Activated CD8-positive, alpha-beta memory T cell treated with anti-CD3 and anti-CD28 coated beads for 4 hours (primary cell): Measurements from ENCODE around the gene SOAT2.
"Not testable (repeated sequence)": the region's sequence is repeated elsewhere in the genome, so short reads cannot be mapped to it uniquely, and the experiment has no call there.

ENCODE experiments used
- DNase-seq, 2 donors: peaks; one replicate each; pipeline ENCODE4 v3.0.0-alpha.2; 2020; ENCODE audit warnings: low read depth in 2 of 2

Gene SOAT2

DNA sequence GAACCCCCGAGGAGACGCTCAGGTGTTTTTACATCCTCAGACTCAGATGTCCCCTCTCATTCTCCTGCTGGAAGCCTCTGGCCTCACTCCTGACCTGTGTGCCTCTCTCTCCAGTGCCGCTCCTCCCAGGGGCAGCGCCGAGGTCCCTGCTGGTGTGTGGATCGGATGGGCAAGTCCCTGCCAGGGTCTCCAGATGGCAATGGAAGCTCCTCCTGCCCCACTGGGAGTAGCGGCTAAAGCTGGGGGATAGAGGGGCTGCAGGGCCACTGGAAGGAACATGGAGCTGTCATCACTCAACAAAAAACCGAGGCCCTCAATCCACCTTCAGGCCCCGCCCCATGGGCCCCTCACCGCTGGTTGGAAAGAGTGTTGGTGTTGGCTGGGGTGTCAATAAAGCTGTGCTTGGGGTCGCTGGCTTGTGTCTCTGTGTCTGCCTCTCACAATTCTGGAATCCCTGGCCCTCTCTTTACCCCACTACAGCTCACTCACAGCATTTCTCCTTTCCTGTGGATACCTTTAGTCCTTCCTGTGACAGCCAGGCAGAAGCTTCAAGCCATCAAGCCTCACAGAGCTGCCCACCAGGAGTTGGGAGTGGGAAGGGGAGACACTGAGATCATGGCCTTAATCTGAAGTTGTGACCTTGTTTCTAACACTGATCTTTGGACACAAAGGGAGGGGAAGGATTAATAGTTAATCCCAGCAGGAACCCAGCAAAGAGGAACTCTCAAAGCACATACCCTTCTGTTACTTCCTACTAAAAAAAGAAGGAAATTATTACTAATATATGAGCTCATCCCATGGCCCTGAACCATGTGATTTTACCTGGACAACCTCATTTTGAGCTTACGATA is 1.1 kb upstream of the SOAT2 start:
- no peak for DNase-seq

DNA sequence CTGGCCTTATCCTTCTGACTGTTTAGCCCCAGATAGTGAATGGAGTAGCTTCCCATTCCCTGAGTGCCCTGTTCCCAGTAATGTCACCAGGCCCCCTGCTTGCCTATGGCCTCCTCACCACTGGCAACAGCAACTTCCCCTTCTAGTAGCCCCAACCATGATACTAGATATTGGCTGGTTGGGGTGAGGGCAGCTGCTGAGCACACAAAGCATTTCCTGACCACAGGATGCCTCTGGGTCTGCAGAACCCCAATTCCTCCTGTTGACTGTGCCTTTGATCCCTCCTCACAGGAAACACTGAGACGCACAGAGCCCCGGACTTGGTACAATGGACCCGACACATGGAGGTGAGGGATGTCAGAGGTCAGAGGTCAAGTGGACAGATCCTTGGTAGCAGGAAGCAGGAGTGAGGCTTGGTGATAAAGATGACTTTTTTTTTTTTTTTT is 597 bp downstream of the SOAT2 start:
- no peak for DNase-seq

DNA sequence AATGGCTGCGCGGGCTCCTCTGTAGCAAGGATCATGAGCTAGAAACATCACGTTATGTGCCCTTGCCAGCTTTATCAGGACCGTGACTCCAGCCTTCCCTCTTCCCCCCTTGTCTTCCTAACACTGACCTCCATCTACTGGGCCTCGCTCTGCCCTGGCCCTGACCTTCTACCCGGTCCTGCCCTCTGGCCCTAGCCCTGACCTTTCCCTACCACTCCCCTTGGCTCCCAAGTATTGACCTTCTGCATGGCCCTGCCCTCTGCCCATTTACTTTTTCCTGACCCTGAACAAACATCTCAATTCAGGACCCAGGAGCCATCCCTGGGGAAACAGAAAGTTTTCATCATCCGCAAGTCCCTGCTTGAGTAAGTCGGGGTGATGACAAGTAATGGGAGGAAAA is 2.0 kb downstream of the SOAT2 start:
- no peak for DNase-seq

DNA sequence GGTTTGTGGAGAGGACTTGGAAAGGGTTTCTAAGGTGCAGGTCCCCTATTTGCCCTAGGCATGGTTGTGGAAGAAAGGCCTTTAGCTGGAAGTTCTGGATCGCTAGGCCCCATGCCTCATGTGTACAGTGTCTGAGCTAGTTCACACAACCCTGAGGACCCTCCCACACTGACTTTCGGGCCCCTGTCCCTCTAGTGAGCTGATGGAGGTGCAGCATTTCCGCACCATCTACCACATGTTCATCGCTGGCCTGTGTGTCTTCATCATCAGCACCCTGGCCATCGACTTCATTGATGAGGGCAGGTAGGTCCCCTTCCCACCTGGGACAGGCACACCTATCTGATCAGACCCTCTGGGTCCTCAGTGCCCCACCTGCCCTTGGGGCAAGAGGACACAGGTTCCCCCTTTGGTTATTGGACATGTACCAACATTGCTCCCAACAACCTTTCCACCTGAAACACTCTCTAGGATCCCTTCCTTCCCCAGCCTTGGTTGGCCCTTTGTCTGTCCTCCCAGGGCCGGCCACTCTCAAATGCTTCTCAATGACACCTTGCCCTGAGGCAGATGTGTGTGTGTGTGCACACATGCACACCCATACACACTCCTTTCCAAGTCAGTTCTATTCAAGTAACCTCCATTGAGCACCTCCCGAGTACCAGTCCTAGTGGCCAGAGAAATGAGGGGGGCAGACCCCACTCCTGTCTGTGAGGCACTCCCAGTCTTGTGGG is 2.6 kb downstream of the SOAT2 start:
- no peak for DNase-seq

DNA sequence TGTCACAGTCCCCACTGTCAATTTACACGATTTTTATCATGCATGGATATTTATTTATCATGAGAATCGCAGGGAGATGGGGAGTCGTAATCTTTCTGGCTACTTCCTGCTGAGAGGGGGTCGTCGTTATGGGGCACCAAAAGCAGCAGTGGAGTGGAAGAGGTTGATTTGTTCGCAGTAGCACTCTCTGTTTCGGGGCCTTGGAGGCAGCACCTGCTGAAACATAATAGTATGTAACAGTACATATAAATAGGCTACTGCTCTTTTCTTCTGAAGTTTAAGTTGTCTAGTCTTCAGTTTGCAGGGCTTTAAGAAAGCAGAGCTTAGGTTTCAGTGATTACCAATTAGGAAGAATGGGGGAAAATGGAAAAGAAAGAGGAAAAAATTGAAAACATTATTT is 3.8 kb downstream of the SOAT2 start:
- no peak for DNase-seq

DNA sequence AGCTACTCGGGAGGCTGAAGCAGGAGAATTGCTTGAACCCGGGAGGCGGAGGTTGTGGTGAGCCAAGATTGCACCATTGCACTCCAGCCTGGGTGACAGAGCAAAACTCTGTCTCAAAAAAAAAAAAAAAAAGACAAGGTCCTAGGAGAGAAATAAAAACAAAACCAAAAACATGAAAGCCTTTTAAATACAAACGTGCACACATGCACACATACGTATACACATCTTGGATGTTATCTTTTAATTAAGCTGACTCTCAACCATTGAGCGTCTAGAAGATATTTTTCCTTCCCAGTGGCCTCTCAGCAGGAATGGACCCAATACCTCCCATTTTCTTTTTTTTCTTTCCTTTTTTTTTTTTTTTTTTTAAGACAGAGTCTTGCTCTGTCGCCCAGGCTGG is 9.1 kb downstream of the SOAT2 start:
- DNase-seq = not testable (repeated sequence)

DNA sequence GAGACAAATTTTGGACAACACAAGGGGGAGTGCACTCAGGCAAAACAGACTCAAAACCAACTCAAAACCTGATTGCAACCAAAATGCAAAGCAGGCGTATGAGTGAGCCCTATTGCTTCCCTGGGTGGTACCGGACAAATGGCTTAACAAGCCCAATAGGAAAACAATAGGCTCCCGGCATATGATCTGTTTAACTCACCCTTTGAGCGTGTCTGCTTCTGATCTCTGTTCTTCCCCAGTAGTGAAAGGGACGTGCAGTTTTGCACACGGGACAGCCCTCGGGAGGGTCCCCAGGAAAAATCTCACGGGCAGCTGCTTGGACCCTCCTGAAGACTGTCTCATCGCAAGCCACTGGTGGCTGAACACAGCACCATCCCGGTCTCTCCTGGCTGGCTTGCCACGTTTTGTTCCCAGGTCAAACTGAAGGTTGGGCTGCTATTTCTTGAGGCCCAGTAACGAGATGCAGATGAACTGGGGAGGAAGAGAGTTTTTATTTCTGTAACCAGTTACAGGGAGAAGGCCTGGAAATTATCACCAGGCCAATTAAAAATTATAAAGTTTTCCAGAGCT is 9.9 kb downstream of the SOAT2 start:
- no peak for DNase-seq

DNA sequence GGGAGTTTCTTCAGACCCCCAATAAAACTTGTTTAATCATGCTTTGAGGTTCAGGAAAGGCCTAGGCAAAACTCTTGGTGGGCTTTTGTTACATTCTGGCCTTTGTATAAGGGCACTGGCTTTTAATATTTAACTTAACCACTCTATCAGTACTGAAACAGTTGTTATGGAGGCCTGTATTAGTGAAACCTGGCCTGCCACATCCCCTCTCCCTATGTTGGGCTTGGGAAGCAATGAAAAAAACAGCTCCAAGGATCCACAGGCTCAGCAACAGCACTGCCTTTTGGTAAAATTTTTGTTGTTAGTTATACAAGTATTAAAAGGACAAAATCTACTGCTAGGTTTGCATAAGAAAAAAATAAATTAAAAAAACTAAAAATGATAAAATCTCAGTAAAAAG is 10.7 kb downstream of the SOAT2 start:
- no peak for DNase-seq

DNA sequence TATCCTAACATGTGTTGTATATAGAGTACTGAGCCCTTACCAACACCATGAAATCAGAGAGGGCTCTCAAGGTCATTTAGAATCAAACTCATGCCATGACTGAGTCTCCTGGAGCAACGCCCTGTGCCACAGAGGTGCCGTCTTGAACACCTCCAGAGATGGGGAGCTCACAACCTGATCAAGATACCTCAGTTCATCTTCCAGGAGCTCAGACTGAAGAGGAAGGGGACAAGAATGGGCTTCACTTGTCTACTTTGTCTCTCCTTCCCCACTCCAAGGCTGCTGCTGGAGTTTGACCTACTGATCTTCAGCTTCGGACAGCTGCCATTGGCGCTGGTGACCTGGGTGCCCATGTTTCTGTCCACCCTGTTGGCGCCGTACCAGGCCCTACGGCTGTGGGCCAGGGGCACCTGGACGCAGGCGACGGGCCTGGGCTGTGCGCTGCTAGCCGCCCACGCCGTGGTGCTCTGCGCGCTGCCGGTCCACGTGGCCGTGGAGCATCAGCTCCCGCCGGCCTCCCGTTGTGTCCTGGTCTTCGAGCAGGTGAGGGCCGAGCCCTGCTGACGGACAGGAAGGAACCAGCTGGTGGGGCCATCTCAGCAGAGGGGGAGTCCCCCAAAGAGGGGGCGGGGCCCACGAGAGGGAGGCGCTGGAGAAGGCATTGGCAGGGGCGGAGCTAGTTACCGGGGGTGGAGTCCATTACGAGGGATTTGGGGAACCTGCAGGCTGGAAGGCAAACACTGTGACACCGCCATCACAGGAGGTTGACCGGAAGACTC is 12.0 kb downstream of the SOAT2 start:
- no peak for DNase-seq

DNA sequence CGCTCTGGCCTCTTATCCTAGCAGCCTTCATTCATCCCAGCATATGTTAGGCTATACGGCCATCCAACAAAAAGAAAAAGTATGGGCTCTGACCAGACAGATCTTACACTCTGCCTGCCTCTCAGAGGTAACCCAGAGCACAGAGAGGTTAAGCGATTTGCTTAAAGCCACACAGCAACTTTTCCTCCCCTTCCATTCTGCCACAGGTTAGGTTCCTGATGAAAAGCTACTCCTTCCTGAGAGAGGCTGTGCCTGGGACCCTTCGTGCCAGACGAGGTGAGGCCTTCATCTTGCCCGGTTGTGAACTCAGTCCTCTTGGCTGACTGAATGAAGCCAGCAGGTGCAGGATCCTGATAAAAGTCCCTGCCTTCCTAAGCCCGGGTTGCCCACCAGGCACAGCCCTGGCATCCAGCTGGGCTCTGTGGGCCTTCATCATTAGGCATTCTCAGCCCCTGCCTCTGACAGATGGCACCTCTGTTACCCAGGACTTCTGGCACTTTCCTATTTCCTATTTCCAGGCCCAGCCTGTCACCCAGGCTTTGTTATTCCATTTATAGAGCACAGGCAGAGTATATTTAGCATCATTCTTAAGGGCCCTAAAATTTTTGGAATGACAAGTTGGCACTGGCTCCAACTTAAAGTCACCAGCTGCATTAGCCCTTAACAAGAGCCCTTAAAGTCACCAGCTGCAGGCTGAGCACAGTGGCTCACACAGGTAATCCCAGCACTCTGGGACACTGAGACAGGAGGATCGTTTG is 12.8 kb downstream of the SOAT2 start:
- no peak for DNase-seq

DNA sequence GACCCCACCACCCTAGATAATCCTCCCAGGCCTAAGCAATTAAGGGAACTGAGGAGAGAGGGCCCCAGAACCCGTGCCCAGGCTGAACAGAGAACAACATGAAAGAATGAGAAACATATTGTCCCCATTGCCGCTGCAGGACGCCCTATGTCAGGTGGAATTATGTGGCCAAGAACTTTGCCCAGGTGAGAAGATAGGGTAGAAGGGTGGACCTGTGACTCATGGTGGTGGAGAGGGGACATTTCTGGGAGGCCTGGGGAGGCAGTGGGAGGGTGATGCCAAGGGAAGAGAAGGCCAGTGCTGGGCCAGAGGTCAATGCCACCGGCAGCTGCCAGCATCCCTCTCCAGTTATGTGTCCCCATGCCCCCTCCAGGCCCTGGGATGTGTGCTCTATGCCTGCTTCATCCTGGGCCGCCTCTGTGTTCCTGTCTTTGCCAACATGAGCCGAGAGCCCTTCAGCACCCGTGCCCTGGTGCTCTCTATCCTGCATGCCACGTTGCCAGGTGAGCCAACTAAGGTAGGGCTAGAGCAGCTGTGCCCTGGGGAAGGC is 15.5 kb downstream of the SOAT2 start:
- DNase-seq = no peak

DNA sequence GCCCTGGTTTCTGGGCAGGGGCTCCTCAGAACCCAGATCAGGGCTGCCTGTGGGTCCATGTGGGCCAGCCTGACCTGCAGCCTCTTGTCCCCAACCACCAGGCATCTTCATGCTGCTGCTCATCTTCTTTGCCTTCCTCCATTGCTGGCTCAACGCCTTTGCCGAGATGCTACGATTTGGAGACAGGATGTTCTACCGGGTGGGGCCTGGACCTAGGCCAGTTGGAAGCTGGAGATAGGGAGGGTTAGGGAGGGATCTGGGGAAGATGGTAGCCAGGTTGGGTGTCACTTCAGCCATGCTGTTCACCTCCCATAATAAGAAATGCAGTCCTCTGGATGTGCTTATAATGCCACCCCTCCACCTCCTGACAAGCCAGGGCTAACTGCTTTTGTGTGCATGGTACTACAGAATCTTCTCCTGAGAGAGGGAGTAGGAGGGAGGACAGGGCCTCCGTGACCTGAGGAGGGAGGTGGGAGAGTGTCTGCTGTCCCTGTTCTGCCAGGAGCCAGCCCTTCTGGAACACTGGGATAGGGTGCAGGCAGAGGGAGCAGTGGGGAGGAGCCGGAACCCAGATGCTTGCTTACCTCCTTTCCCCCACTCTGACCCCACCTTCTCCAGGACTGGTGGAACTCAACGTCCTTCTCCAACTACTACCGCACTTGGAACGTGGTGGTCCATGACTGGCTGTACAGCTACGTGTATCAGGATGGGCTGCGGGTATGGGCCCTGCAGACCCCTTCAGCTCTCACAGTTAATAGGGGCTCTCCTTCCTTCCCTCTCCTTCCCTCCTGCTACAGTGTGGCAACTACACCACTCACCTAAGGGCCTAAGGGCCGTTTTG is 17.6 kb downstream of the SOAT2 start:
- DNase-seq = no peak

DNA sequence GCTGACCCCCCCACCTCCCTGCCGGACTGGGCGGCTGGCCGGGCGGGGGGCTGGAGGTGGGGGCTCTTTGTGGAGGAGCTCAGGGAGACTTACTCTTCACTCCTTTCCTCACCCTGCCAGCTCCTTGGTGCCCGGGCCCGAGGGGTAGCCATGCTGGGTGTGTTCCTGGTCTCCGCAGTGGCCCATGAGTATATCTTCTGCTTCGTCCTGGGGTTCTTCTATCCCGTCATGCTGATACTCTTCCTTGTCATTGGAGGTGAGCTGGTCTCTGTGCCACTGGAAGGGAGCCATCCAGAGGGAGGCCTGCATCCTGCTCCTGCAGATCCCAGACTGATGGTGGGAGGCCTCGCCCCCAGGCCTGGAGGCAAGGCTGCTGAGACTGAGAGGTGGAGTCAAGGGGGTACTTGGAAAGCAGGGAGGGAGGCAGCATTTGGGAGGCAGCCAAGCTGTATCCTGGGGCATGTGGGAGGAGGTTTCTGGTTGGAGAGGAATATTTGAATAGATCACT is 19.7 kb downstream of the SOAT2 start:
- no peak for DNase-seq

DNA sequence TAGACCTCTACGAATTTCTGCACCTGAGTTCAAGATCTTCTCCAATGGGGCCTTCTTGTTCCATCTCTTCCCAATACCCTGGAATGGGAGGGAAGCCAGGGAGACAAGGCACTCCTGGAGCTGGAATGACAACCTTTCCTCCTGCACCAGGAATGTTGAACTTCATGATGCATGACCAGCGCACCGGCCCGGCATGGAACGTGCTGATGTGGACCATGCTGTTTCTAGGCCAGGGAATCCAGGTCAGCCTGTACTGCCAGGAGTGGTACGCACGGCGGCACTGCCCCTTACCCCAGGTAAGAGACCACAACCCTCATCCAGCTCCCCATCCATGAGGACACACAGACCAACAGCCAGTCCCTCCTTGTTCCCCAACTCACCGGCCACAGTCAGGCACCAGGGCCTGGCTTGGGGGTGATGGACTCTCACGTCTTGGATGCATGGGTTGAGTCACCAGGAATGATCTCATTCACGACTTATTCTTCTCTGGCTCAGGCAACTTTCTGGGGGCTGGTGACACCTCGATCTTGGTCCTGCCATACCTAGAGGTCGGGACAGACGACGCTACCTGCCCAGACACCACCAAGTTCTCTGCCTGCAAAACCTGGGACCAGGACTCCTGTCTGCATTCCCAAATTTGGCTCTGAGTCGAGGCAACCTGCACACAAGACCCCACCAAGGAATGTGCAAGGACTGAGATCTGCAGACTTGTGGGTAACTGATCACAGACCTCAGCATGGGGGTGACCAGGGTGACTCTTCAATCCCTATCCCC is 20.5 kb downstream of the SOAT2 start:
- no peak for DNase-seq

DNA sequence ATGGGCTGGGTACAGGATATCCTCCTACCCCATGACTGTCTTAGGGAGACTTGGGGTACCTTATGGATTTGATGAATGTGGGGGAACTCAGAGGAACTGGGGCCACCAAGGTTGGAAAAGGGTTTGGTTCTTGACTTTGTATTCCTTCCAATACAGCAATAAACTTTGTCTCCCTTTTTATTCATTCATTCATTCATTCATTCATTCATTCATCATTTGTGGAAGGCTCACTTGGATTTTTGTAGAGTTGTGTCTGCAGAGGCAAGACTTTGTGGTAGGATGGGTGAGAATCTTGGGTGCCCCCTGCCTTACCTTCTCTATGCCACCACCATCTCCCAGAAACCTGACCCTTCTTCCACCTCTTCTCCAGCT is 21.1 kb downstream of the SOAT2 start:
- DNase-seq = no peak

DNA sequence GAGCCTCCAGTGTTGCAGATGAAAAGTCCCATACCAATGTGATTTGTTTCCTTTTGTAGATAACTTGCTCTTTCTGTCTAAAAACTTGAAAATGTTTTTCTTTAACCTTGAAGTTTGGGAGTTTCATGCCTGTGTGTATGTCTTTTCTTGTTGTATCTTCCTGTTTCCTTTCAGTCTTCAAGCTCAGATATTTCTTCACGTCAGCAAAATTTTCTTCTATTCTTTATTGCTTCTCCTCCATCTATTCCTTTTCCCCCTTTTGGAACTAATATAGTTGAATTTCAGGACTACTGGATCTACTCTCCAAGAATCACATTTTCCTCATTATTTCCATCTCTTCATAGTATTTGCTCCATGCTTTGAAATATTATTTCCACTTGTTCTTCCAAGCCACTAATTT is 23.9 kb downstream of the SOAT2 start:
- DNase-seq = no peak

DNA sequence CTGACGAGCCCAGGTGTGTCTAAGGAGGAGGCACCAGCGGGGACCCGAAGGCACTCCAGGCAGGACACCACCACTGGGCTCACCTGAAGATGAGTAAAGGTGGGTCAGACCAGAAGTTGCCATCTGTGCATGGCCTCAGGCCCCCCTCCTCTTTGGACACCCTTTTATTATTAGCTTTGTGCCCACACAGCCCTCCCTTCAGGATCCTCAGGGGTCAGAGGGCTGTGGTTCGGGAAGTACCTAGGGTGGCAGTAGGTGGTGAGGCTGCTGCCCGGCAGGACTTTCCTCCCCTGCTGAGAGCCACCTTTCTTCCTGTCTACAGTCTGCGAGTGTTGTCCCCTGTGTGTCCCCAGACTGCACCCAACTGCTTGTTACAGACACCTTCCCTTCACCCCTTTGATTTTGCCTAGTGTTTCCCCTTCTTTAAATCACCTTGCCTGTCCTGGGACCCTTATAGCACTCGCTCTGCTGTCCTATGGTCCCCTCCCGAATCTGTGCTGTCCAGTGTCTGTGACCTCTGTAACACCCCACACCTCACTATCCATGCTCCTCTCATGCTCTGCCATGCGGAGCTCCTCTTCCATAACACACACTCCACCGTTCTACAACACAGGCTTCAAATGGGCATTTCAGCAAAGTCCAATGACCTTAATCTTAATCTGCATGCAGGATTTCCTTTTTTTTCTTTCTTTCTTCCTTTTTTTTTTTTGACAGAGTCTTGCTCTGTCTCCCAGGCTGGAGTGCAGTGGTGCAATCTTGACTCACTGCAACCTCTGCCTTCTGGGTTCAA is 25.7 kb downstream of the SOAT2 start:
- DNase-seq = no peak

DNA sequence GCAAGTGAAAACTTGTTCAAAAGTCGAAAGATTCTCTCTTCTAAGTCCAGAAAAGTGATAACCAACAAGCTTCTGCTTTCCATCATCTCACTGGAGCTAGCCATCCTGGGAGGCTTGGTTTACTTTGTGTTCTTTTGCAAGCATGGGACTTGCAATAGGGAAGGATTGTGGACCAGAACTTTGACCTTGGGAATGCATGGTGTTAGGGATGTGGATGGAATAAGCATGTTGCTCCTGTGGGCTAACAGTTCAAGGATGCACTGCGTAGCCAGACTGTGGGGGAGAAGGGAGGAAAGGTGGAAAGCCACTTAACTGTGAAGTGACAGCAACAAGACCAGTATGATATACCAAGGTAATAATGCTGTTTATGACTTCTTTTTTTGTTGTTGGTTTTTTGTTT is 28.6 kb downstream of the SOAT2 start:
- no peak for DNase-seq
